Ovary (tissue), 3 donors: ENCODE results near the gene TMEM63A.

ENCODE experiments used
- EP300 ChIP-seq: sonication (generic); formaldehyde crosslinking; IDR thresholded peaks from one replicate; pipeline ENCODE4 v1.6.1; 2017; ENCODE audit warnings: antibody characterized with exemption
- TF ChIP-seq, protein P1 (sequence below), 3 donors: fragments of 450-650 bp in 2 of 3; fragments of 200-600 bp in 1 of 3; IDR thresholded peaks; one replicate each; pipeline versions ENCODE4 v1.5.1 to v1.8.0; 2016 to 2022; ENCODE audit warnings: antibody characterized with exemption in 3 of 3, mild to moderate bottlenecking in 1 of 3
- donor health status: DM: no; HTN: no; CAD: no.

DNA sequence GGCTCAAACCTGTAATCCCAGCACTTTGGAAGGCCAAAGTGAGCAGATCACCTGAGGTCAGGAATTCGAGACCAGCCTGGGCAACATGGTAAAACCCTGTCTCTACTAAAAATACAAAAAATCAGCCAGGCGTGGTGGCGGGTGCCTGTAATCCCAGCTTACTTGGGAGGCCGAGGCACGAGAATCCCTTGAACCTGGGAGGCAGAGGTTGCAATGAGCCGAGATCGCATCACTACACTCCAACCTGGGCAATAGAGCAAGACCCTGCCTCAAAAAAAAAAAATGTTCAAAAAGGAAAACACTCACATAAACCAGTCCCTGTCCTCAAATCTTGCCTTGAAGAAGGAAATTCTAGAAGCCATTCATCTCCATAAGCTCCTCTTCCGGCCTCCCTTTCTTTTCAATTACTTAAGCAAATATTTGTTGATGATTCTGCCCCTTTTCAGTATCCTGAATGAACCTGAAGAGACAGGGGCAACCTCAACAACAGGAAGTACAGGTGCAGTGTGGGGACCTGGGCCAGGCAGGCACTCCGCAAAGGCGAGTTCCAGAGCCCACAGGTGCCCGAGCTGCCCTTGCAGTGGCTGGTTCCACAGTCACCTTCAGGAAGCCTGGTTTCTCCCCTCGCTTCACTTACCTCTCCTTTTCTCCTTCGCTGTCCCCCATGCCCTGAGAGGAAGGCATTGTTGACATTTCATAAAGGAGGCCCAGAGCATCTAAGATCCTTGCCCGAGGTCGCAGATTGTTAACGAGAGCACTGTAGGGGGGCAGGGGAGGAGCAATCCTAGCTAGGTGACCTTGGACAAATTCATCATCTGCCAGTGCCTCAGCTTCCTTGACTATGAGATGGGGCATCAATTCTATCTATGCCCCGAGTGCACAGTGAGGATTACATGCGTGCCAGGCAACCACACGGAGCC is 15.7 kb upstream of the TMEM63A start:
- TF ChIP-seq, protein P1, sequence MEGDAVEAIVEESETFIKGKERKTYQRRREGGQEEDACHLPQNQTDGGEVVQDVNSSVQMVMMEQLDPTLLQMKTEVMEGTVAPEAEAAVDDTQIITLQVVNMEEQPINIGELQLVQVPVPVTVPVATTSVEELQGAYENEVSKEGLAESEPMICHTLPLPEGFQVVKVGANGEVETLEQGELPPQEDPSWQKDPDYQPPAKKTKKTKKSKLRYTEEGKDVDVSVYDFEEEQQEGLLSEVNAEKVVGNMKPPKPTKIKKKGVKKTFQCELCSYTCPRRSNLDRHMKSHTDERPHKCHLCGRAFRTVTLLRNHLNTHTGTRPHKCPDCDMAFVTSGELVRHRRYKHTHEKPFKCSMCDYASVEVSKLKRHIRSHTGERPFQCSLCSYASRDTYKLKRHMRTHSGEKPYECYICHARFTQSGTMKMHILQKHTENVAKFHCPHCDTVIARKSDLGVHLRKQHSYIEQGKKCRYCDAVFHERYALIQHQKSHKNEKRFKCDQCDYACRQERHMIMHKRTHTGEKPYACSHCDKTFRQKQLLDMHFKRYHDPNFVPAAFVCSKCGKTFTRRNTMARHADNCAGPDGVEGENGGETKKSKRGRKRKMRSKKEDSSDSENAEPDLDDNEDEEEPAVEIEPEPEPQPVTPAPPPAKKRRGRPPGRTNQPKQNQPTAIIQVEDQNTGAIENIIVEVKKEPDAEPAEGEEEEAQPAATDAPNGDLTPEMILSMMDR (IDR thresholded peaks at IDR 0.05): no peak
- no peak for TF ChIP-seq EP300
